GM12864 (cell line): ENCODE data around the gene SLC9A4.
"Not testable (repeated sequence)": the region's sequence is repeated elsewhere in the genome, so short reads cannot be mapped to it uniquely, and the experiment has no call there.

ENCODE experiments used
- DNase-seq: peaks from one replicate; pipeline ENCODE4 v3.0.0-alpha.2; 2011; ENCODE audit warnings: low read depth
- H3K4me3 ChIP-seq: 2 replicates; pipeline ENCODE4 v1.5.1; 2011; ENCODE audit warnings: mild to moderate bottlenecking, low read depth, low read length, control low read depth
- TF ChIP-seq, protein P1 (sequence below): IDR thresholded peaks from 2 replicates; pipeline ENCODE4 v1.5.1; 2011; ENCODE audit warnings: low read depth, mild to moderate bottlenecking, moderate library complexity, low read length, control low read depth, inconsistent platforms; ENCODE audit errors: missing control alignments

The SLC9A4 gene

DNA sequence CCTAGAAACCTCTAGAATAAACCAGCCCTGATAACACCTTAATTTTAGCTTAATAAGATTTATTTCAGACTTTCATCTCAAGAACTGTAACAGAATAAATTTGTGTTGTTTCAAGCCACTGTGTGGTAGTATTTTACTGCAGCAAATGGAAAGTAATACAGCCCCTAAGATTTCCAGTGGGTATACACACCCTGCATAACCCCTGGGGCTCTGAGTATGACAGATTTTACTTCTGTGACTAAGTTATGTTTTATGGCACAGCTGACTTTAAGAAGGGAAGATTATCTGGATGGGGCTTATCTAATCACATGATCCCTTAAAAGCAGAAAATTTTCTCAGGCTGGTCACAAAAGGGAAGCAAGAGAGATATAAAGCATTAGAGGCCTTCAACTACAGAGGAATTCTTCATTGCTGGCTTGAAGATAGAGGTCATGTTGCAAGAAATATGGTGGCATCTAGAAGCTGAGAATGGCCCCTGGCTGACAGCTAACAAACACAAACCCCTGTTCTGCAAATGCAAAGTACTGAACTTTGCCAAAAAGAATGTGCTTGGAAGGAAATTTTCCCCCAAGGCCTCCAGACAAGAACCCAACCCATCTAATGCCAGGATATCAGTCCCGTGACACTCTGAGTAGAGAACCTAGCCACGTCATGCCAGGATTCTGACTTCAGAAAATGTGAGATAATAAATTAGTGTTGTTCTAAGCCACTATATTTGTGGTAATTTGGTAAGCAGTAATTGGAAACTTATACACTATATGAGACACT, 78.5 kb downstream of the SLC9A4 start:
- DNase-seq = no peak
- TF ChIP-seq, protein P1, sequence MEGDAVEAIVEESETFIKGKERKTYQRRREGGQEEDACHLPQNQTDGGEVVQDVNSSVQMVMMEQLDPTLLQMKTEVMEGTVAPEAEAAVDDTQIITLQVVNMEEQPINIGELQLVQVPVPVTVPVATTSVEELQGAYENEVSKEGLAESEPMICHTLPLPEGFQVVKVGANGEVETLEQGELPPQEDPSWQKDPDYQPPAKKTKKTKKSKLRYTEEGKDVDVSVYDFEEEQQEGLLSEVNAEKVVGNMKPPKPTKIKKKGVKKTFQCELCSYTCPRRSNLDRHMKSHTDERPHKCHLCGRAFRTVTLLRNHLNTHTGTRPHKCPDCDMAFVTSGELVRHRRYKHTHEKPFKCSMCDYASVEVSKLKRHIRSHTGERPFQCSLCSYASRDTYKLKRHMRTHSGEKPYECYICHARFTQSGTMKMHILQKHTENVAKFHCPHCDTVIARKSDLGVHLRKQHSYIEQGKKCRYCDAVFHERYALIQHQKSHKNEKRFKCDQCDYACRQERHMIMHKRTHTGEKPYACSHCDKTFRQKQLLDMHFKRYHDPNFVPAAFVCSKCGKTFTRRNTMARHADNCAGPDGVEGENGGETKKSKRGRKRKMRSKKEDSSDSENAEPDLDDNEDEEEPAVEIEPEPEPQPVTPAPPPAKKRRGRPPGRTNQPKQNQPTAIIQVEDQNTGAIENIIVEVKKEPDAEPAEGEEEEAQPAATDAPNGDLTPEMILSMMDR = no peak
- H3K4me3 ChIP-seq = no peak overlapping the region

DNA sequence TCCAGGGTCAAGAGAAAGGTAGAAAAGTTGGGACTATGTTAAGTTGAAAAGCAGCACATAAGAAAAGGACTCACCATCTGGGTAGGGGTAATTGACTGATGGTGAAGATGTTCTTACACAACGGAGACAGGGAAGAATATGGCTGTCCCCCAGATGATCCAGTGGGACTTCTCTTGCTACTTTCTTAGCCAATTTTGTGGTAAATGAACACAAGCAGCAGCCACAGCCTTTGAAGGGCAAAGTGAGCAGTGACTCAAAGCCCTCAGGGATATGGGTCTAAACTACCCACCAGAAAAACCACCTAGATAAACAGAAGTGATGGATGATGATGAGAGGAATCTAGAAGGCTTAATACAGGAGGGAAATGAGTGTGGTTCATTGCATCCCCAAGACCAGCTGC, 80.6 kb downstream of the SLC9A4 start:
- H3K4me3 ChIP-seq = no peak overlapping the region
- DNase-seq = no peak
- TF ChIP-seq, protein P1 = no peak

DNA sequence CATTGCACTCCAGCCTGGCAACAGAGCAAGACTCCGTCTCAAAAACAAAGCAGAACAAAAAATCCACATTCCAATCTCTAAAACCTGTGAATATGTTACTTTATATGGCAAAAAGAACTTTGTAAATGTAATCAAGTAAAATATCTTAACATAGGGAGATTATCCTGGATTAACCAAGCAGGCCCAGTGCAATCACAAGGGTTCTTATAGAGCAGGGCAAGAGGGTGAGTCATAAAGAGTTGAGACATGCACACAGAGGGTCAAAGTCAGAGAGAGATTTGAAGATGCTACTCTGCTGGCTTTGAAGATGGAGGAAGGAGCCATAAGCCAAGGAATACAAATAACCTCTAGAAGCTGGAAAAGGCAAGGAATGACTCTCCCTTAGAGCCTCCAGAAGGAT, 85.4 kb downstream of the SLC9A4 start:
- no peak overlapping the region for H3K4me3 ChIP-seq
- no peak for DNase-seq
- TF ChIP-seq, protein P1 = no peak

DNA sequence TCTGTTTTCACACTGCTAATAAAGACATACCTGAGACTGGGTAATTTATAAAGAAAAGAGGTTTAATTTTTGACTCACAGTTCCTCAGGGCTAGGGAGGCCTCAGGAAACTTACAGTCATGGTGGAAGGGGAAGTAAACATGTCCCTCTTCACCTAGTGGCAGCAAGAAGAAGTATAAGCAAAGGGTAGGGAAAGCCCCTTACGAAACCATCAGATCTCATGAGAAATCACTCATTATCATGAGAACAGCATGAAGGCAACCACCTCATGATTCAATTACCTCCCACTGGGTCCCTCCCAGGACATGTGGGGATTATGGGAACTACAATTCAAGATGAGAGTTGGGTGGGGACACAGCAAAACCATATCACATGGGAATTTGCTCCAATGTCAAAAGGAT, 89.5 kb downstream of the SLC9A4 start:
- not testable (repeated sequence) for H3K4me3 ChIP-seq, DNase-seq

GRCh38 chr2:102575888-102576287, 102.9 kb downstream of the SLC9A4 start:
- DNase-seq = no peak
- no peak overlapping the region for H3K4me3 ChIP-seq
- TF ChIP-seq, protein P1 = no peak

DNA sequence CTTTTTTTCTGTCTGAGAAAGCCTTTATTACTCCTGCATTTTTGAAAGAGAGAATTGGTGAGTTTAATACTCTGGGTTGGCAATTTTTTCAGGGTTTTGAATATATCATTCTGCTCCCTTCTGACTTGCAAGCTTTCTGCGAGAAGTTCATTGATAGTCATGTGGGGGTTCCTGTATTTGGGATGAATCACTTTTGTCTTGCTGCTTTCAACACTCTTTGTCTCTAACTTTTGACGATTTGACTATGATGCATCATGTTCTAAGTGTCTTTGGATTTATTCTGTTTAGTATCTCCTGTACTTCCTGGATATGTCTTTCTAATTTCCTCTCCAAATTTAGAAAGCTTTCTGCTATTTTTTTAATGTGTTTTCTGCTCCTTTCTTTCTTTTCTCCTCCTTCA, 105.3 kb downstream of the SLC9A4 start:
- no peak overlapping the region for H3K4me3 ChIP-seq
- TF ChIP-seq, protein P1 = no peak
- no peak for DNase-seq

DNA sequence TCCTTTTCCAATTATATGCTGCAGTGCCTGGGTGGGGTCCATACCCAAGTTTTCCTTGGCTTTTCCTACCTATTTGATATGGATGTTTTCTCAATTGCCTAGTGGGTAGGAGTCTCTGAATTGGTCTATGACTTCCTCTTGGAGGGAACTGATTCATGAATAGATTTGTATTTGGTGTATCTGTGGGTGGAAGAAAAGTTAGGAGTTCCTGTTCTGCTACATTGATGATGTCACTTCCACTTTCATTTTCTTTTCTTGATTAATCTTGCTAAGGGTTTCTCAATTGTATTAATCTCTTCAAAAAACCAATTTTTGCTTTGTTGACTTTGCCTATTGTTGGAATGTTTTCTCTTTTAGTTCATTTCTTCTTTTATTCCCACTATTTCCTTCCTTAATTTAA, 108.9 kb downstream of the SLC9A4 start:
- DNase-seq = no peak
- H3K4me3 ChIP-seq = no peak overlapping the region
- TF ChIP-seq, protein P1 = no peak

GRCh38 chr2:102582845-102583244, 109.8 kb downstream of the SLC9A4 start:
- no peak overlapping the region for H3K4me3 ChIP-seq
- TF ChIP-seq, protein P1 = no peak
- DNase-seq = no peak
